Measurements from ENCODE around the gene TSEN2.

TSEN2 gene

GRCh38 chr3:12557473-12558100 lies 73.3 kb downstream of the TSEN2 start:
- DNase-seq: no peak

- no peak for DNase-seq
These were observed 74.4 kb downstream of the TSEN2 start for GRCh38 chr3:12558706-12559105.

GRCh38 chr3:12559520-12559919 lies 75.2 kb downstream of the TSEN2 start:
- DNase-seq: no peak

- no peak for DNase-seq
These were observed 76.4 kb downstream of the TSEN2 start for GRCh38 chr3:12560505-12561190.

- no peak for DNase-seq
These were observed 77.1 kb downstream of the TSEN2 start for GRCh38 chr3:12561397-12561796.

GRCh38 chr3:12562451-12562850 lies 78.2 kb downstream of the TSEN2 start:
- DNase-seq: no peak

GRCh38 chr3:12566976-12567375 lies 82.7 kb downstream of the TSEN2 start:
- no peak for DNase-seq

GRCh38 chr3:12568747-12569146 lies 84.5 kb downstream of the TSEN2 start:
- DNase-seq: no peak

- DNase-seq: no peak
These were observed 85.6 kb downstream of the TSEN2 start for GRCh38 chr3:12569836-12570235.

- no peak for DNase-seq
These were observed 87.7 kb downstream of the TSEN2 start for GRCh38 chr3:12571986-12572385.

- no peak for DNase-seq
These were observed 89.9 kb downstream of the TSEN2 start for GRCh38 chr3:12574131-12574530.

GRCh38 chr3:12574661-12575060 lies 90.4 kb downstream of the TSEN2 start:
- no peak for DNase-seq

- no peak for DNase-seq
These were observed 93.1 kb downstream of the TSEN2 start for GRCh38 chr3:12577379-12577778.

GRCh38 chr3:12578742-12579141 lies 94.5 kb downstream of the TSEN2 start:
- DNase-seq: no peak

GRCh38 chr3:12579456-12579855 lies 95.2 kb downstream of the TSEN2 start:
- DNase-seq: no peak

GRCh38 chr3:12579905-12580304 lies 95.6 kb downstream of the TSEN2 start:
- no peak for DNase-seq

- DNase-seq: no peak
These were observed 98.5 kb downstream of the TSEN2 start for GRCh38 chr3:12582730-12583129.

Measured in NCI-H1930 (cell line).